GM18517 (cell line): ENCODE measurements around the gene TRIO.
"Not testable (repeated sequence)": the region's sequence is repeated elsewhere in the genome, so short reads cannot be mapped to it uniquely, and the experiment has no call there.

Experiments used
- ATAC-seq: cut with Tn5 transposase; IDR thresholded peaks from one replicate; pipeline ENCODE4 v1.9.1; 2021; ENCODE audit warnings: mild to moderate bottlenecking, moderate library complexity; ENCODE audit not compliant: unreplicated experiment

TRIO gene

DNA sequence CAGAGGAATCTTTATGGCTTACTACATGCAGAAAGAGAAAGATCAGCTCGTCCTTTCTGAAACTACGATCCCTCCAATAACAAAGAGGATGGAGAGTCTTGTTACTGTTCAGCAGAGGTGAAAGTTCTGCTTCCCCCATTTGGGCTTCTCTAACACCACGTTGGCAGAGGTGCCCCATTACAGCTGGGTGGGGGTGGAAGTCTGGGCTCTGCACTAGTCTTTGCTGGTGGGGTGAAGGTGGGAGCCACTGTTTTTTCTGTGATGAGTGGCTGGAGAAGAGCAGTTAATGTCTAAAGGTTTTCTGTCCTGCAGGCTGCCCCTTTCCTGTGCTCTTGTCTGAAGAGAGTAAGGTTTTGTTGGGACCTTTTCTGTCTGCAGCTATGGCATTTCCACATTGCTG lies 373.8 kb downstream of the TRIO start:
- ATAC-seq: no peak

DNA sequence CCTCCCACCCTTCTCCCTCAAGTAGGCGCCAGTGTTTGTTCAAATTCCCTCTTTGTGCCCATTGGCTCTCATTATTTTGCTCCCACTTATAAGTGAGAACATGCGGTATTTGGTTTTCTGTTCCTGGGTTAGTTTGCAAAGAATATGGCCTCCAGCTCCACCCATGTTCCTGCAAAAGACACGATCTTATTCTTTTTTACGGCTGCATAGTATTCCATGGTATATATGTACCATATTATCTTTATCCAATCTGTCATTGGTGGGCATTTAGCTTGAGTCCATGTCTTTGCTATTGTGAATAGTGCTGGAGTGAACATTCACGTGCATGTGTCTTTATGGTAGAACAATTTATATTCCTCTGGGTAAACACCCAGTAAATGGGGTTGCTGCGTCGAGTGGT lies 375.5 kb downstream of the TRIO start:
- no peak for ATAC-seq

DNA sequence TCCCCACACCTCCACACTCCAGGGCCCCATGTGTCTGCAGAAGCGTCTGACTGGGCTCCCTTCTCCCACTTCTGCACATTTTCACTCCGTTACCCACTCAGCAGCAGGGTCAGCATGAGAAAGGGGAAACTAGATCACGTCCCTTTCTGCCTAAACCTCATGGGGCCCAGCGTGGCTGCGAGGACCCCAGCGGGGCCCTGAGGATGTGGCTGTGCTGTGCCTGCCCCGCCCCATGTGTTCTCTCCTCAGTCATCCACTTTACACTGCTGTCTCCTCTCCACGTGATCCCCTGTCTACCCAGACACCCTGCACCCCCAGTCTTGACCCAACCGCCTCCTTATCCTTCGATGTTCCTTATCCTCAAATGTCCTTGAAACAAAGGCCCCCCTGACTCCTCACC lies 378.6 kb downstream of the TRIO start:
- ATAC-seq: no peak

DNA sequence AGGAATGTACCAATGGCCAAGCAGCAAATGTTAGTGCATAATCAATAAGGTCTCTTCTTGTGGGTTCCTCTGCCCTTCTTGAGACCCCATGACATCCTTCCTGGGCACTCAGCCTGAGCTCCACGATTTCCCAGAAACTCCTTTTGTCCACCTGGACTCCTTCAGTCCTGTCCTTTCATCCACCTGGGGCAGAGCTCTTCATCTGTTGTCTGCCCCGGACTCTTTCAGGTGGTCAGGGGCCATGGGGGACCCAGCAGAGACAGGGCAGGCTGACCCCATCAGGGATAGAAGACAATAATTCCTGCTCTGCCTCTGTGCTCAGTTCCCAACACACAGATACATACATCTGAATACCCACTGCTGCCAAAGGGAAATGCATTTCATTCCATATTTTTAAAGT lies 379.6 kb downstream of the TRIO start:
- no peak for ATAC-seq

DNA sequence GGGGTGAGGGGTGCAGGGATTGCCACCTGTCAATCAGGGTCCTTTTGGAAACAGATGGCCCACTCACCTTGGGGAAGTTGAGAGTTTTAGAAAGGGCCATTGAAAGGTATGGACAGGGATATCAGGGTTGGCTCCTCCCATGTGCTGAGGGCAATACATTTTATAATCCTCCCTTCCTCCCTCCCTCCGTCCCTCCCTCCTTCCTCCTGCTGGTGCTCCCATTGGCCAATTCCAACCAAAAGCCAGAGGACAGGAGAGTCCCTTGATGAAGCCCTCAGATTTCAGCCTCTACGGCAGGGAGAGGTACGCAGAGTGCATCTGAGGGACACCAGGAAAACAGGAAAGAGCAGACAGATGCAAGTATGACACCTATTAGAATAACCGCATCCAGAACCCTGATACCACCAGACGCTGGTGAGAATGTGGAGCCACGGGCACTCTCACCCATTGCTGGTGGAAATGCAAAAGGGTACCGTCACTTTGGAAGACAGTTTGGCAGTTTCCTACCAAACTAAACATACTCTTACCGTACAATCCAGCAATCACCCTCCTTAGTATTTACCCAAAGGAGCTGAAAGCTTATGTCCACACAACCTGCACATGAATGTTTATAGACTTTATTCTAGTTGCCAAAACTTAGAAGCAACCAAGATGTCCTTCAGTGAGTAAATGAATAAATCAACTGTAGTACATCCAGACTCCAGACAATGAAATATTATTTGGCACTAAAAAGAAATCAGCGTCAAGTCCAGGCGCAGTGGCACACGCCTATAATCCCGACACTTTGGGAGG lies 380.3 kb downstream of the TRIO start:
- ATAC-seq: no peak

DNA sequence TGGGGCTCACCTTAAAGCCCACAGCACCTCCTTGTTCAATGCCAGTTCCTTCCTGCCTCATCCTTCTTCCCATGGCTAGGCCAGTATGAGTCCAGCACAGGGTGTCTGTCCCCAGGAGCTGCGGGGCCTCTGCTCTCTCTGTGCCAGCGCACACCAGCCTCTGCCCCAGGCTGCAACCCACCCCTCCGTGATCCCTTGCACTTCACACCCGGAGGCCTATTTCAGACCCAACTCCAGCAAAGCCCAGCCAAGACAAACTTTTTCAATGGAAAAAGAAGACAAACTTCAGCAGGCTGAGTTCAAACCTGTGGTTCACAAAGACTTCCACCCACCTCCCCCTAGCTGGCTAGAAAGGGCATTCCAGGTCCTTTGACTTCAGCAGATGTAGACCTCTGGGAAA lies 382.3 kb downstream of the TRIO start:
- ATAC-seq: no peak

DNA sequence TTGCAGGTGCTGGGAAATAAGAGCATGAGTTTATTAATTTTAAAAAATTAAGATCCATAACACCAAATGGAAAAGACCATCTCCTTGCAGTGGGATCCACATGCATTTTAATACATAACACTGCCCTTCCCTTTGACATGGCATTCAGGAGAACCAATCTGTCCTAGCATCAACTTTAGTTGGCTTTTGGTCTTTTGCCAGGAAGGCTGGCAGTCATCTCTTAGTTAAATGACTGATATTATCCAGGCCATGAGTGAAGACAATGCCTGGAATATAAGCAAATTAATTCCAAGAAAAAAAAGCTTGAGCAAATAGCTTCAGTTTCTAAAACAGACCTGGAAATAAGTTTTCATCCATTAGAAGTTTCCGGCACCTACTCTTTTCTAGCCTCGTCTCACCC lies 383.4 kb downstream of the TRIO start:
- ATAC-seq: no peak

DNA sequence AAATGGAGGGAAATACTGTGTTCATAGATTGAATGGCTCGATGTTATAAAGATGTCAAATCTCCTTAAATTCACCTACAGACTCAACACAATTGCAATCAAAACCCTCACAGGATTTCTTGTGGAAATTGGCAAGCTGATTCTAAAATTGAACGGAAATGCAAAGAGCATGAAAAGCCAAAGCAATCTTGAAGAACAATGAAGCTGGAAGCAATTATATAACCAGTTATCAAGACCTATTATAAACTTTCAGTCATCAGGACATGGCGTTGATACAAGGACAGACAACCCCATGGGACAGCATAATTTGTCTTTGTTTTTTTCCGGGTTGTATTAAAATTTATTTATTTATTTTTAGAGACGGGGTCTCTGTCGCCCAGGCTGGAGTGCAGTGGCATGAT lies 385.0 kb downstream of the TRIO start:
- no peak for ATAC-seq

DNA sequence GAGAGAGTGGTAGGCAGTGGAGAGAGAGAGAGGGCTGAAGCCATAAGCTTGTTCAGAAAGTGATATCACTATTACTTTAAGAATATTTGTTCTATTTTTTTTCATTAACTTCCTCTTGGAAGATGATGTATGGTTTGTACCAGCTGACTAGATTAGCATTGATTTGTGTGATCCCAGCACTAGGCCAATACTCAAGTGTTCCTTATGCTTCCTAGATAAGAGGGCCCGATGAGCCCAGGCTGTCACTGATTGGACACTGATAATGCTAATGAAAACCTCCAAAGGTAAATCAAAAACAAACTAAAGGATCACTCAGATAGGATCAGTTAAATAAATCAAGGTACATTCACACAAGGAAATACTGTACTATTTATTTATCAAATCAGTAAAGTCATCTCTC lies 385.8 kb downstream of the TRIO start:
- ATAC-seq: no peak

DNA sequence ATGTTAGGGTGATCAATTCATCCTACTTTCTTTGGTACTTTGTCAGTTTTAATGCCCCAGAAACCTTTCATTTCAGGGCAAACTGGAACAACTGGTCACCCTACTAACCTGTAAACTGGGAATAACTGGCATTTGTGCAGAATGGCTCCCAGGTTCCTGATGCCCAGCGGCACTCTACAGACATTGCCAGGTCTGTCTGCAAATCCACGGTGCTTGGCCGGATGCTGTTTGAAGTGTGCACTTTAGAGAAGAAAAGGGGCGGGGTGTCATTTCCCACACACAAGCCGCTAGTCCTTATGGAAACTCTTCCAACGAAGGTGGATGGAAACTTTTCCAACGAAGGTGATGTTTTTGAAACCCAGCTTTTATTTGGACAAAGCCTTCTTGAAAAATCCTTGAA lies 388.5 kb downstream of the TRIO start:
- no peak for ATAC-seq

DNA sequence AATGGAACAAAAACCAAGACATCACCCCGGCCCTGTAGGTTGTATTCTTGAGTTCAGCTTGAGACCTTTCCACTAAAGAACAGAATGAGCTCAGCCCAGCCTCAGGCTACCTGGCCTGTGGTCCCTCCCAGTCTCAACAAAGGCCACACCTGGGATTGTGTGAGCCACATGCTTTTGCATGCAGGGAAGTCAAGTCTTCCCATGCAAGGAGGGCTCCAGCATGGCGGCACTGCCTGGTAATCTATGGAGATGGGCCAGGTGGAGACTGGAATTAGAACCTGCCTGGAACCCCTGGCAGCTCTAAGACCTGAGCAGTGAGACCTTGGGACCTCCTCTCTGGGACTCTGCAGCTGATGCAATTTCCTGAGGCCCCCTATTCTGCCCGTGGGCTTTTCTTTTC lies 389.0 kb downstream of the TRIO start:
- no peak for ATAC-seq

DNA sequence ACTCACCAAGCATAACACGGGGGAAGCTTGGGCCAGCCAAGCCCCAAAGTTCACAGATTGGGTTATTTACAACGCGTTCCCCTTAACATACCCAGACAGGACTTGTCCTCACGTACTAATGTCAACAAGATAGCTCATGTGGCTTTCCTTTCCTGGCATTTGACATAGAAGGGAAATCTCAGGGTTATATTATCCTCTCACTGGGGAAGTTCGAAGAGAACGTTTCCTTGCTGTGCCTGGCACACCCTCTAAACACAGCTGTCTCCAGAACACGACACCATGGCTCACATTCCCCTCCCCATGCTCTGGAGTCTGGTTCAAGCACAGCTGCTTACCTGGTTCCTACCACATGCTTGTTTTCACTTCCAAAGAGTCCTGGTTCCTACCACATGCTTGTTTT lies 391.6 kb downstream of the TRIO start:
- no peak for ATAC-seq

DNA sequence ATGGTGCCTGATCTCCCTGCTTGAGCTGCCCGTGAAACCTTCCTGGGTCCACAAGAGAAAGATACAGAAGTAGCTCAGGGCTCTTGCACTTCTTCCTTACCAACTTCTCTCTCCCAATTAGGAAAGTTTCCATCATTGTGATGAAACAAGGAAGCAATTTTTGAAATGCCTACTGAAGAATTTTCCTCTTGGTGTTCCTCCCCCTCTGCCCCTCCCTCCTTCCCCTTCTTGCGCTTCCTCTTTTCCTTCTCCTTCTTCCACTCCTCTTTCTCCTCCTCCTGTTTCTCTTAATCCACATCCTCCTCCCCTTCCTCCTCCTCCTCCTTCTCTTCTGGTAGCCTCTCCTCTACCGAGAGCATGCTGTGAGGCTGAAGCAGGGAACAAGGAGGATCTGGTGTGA lies 402.2 kb downstream of the TRIO start:
- ATAC-seq: no peak

DNA sequence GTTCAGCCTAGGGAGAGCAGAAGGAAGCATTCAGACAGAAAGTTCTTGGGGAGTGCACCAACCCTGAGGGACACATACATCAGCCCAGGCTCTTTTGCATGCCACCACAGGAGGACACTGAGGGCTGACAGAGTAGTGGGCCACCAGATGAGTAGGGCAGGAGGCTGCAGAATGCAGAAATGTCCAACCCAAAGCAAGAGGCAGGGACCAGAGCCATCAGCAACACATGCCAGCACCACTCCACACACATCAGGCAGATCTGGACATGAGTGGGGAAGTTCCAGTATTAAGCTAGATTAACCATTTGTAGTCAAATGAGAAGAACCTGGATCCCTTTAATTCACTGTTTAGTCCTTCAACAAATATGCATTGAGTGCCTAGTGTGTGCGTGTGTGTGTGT lies 402.7 kb downstream of the TRIO start:
- no peak for ATAC-seq

DNA sequence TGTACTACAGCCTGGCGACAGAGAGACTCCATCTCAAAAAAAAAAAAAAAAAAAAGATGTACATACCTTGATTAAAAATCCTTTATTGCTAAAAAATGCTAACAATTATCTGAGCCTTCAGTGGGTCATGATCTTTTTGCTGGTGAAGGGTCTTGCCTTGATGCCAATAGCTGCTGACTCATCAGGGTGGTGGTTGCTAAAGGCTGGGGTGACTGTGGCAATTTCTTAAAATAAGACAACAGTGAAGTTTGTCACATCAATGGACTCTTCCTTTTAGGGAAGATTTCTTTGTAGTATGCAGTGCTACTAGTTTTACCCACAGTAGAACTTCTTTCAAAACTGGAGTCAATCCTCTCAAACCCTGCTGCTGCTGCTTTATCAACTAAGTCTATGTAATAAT lies 404.5 kb downstream of the TRIO start:
- ATAC-seq: no peak

DNA sequence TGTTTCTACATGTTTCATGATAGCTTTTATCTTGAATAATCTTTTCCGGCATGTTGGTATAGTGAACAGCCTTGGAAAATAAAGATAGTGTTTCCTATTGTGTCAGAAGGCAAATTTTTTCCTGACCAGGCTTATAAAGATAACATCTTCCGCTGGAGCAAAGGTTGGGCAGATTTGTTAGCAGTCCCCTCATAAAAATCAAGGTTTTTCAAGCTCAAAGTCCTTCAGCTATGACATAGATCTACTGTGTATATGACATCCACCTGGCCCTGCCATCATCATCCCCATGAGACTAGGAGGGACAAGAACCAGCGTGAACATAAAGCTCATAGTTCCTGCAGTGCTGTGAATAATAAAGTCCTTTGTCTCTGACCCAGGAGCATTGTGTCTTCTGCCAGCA lies 408.1 kb downstream of the TRIO start:
- ATAC-seq: no peak

DNA sequence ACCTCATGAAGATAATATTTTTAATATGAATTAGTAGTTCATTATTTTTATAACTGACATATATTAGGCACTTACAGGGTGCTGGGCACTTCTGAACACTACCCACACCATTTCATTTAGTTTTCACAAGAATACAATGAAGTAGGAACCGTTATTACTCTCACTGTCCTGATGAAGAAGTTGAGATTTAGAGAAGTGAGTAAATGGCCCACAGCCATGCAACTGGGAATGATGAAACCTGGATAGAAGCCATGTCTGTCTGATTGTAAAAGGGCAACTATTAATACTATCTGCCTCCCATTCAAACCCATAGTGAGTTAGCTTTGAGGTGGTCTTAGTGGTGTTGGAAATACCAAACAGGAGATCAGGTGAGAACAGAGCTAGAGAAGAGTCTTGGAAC lies 408.9 kb downstream of the TRIO start:
- no peak for ATAC-seq

DNA sequence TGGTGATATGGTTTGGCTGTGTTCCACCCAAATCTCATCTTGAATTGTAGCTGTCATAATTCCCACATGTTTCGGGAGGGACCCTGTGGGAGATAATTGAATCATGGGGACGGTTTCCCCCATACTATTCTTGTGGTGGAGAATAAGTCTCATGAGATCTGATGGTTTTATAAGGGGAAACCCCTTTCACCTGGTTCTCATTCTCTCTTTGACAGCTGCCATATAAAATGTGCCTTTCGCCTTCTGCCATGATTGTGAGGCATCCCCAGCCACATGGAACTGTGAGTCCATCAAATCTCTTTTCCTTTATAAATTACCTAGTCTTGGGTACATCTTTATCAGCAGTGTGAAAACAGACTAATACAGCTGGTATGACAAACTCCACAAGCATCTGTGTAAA lies 411.1 kb downstream of the TRIO start:
- not testable (repeated sequence) for ATAC-seq

DNA sequence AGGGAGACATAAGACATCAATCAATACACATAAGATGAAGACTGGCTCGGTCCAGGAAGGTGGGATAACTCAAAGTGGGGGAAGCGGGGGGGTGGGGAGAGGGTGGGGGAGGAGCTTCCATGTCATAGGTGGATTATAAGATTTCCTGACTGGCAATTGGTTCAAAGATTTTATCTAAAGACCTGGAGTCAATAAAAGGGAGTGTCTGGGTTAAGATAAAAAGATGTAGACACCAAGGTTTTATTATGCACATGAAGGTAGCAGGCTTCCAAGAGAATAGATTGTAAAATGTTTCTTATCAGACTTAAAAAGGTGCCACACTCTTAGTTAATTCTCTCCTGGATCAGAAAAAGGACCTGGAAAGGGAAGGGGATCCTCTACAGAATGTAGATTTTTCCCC lies 412.9 kb downstream of the TRIO start:
- ATAC-seq: no peak

DNA sequence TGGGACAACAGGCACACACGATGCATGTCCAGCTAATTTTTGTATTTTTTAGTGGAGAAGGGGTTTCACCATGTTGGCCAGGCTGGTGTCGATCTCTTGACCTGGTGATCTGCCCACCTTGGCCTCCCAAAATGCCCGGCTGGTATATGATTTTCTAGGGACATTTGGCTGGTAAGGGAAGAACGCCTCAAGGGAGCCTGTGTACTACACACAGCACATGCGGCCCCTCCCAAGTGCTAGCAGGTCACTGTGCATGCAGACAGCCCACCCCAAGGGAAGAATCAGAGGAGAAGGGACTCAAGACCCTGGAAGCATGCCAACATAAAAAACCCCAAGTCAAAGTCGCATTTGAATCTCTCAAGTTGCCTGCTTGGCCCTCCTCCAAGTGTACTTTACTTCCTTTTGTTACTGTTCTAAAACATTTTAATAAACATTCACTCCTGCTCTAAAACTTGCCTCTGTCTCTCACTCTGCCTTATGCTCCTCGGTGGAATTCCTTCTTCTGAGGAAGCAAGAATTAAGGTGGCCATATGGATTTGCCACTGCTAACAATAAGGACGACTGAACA lies 414.1 kb downstream of the TRIO start:
- ATAC-seq: no peak

DNA sequence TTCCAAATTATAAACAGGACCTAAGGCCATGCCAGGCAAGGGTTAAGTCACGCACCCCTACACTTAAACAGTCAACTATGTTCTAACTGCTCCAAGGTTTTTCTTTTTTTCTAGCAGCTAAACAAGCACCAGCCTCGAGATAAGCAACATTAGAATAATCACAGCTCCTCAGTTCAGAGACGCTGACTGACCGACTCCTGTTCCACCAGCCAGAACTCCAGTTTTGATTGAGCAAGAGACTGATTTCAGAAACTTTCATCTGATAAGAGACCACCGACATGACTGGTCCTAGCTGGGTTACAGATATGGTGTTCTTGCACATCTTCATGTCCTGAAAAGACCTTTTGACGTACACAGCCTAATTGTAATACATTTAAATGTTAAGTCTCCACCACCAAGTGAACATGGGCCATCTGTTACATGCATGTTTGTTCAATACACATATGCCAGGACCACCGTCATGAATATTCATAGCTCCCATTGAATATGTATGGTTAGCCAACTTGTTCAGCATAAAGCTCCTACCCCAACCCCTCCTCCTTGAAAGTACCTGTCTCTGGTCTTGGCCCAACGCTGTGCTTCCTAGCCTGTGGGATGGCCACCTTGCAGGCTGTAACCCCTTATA lies 414.8 kb downstream of the TRIO start:
- no peak for ATAC-seq
